ENCODE results near the gene SYT7.

The SYT7 gene

GRCh38 chr11:61607920-61608599, 27.2 kb upstream of the SYT7 start:
- no peak for DNase-seq

GRCh38 chr11:61607426-61607825, 26.6 kb upstream of the SYT7 start:
- DNase-seq: no peak

GRCh38 chr11:61603667-61604066, 22.8 kb upstream of the SYT7 start:
- no peak for DNase-seq

- no peak for DNase-seq
Measured at GRCh38 chr11:61602775-61603569, 22.1 kb upstream of the SYT7 start.

- no peak for DNase-seq
Measured at GRCh38 chr11:61601512-61601911, 20.6 kb upstream of the SYT7 start.

GRCh38 chr11:61599968-61600710, 19.3 kb upstream of the SYT7 start:
- DNase-seq: no peak

GRCh38 chr11:61598886-61599868, 18.3 kb upstream of the SYT7 start:
- DNase-seq: no peak

- no peak for DNase-seq
Measured at GRCh38 chr11:61598374-61598773, 17.5 kb upstream of the SYT7 start.

- no peak for DNase-seq
Measured at GRCh38 chr11:61596990-61597389, 16.1 kb upstream of the SYT7 start.

- no peak for DNase-seq
Measured at GRCh38 chr11:61596542-61596941, 15.7 kb upstream of the SYT7 start.

GRCh38 chr11:61594907-61595257, 14.0 kb upstream of the SYT7 start:
- DNase-seq: no peak

GRCh38 chr11:61593151-61593550, 12.3 kb upstream of the SYT7 start:
- DNase-seq: no peak

GRCh38 chr11:61592176-61592575, 11.3 kb upstream of the SYT7 start:
- DNase-seq: no peak

GRCh38 chr11:61589961-61590360, 9.1 kb upstream of the SYT7 start:
- DNase-seq: no peak

- no peak for DNase-seq
Measured at GRCh38 chr11:61588728-61589191, 7.9 kb upstream of the SYT7 start.

GRCh38 chr11:61587951-61588727, 7.3 kb upstream of the SYT7 start:
- DNase-seq: no peak

- no peak for DNase-seq
Measured at GRCh38 chr11:61587541-61587941, 6.7 kb upstream of the SYT7 start.

GRCh38 chr11:61586792-61587430, 6.0 kb upstream of the SYT7 start:
- no peak for DNase-seq

- no peak for DNase-seq
Measured at GRCh38 chr11:61585115-61585514, 4.2 kb upstream of the SYT7 start.

- DNase-seq: no peak
Measured at GRCh38 chr11:61581931-61582330, 1.1 kb upstream of the SYT7 start.

GRCh38 chr11:61580271-61580888, 496 bp downstream of the SYT7 start:
- DNase-seq: no peak

All from hippocampal formation (tissue), 2 donors.